CD4-positive, alpha-beta T cell treated with Interferon alpha-2 for 1 hour (primary cell): ENCODE measurements around the gene DOCK2.

Experiments used
- DNase-seq, 2 donors: peaks; one replicate each; pipeline ENCODE4 v3.0.0-alpha.2; 2020 to 2022

The DOCK2 gene

GRCh38 chr5:169874621-169875020, 237.5 kb downstream of the DOCK2 start:
- DNase-seq, result no peak

DNA sequence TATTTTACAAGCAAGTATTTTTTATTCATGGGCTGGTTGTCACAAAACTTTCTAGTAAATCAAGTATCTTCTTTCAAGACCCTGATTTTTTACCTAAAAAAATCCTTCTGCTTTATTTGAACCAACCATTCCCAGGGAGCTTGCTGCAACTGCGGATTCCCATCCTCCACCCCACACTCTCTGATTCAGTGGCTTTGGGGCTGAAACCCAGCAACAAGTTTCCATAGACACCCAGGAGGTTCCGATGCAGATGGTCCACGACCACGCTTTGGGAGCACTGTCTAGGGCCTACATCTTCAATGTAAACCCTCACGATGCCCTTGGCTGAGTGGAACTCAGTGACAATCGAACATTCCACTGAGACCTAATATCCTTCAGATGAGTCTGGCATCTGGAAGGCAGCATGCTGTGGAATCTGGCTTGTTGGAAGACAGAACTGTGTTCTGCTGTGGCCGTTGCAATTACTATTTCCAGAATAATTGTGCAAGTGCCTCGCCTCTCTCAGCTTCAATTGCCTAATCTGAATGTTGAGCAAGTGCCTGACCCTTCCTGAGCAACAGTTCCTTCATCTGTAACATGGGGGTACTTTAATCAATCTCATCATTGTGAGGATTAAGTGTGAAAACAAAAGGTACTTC, 238.1 kb downstream of the DOCK2 start:
- peak in 1 of 2 donors; percentile 9 for DNase-seq

GRCh38 chr5:169875731-169876130, 238.7 kb downstream of the DOCK2 start:
- DNase-seq, result no peak

DNA sequence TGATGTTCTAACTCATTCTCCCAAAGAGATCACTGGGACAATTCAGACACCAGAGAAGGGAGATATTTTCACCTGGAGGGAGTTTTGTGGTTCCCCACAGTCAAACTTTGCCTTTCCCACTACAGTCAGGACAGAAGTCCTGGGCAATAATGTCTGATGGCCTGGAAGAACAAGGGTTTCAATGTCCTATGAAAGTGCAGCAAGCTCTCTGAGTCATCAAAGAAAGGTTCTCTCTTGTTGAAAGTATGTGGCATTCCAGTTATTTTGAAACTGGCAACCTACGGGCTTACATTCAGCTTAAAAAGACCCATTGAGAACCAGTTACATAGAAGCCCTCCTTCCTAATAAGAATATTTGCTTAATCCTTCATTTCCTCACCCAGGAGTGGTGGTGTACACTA, 239.3 kb downstream of the DOCK2 start:
- no peak for DNase-seq

- no peak for DNase-seq
Observed at GRCh38 chr5:169880012-169880663, 243.1 kb downstream of the DOCK2 start.

DNA sequence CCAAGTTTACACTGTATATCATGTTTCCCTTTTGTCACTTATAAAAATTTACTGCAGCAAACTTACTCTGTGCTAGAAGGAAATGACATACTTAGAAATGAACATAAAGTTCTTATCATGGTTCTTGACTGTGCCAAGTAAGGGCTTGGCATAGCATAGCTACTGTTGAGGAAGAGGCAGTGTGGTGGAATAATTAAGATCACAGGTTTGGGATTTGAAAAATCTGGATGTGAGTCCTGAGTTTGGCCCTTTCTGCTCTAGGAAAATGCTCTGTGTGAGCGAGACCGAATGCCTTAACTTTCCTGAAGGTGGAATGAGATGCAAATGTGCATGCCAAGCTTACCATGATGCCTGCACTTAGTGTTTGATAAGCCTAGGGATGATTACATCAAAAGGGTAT, 243.7 kb downstream of the DOCK2 start:
- DNase-seq, result no peak

DNA sequence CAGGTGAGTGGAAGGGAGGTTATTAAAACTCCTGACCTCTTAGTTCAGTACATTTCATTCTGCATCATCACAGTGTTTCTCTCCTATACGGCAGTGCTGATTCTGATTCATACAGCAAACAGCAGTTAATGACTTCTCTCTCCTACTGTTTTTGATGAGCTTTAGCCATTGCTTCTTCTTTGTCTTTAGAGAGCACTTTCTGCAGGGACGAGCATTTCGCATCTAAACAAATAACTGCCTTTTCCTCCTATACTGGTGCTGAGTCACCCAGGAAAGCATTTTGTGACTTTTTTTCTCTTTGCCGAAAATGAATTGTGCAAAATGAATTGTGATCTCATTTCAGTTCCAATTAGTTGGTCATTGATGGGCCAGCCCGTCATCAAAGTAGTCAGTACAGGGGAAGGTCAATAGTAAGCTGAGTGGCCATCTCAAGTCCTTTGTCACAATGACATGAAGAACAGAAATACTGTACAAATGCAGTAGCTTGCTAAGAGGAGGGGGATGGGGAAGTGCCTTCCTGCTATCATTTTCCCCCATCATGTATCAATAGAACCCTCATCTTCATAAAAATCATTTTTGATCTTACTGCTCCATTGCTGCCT, 244.7 kb downstream of the DOCK2 start:
- no peak for DNase-seq

DNA sequence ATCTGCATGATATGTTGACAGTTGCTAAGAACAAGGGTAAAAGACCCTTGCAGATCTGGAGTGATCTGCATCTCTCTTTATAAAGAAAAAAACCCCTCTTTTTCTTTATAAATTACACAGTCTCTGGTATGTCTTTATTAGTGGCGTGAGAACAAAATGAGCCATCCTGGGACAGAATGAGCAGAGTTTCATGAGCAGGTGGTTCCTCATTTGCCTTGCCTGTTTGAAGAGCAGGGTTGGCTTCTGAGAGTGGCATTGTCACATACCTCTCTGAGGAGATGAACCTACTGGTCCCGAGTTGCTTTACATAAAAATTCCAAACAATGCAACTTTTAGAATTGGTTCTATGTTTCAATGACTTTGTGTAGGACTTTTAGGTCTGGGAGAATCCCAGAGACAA, 249.0 kb downstream of the DOCK2 start:
- DNase-seq, result no peak

DNA sequence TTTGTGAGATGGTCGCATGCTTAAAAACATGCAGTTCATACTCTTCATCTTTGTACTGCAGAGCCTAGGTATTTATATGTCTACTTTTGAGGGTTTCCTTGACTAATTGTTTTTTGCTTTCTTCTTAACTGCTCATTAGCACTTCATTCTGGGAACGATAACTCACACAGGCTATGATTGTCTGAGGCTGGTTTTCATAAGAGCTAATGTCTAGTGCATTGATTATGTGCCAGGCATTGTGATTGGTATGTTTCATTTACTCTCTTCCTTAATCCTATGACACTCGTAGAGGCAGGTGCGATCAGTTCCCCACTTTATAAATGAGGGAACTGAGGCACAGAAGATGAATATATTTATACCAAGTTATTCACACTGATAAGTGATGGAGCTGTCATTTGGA, 249.6 kb downstream of the DOCK2 start:
- no peak for DNase-seq

DNA sequence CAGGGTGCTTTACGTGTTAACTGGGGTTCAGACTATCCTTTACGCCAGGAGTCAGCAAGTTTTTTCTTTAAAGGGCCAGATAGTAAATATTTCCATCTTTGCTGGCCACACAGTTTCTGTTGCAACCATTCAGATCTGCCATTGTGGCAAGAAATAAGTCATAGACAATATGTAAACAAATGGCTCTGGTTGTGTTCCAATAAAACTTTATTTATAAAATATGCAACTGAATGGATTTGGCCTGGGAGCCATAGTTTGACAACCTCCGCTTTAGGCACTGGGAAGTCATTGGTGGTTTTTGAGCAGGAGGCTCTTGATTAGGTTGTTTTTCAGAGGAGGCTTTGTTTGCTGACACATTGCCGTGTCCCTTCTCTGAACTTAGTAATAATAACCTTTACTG, 252.5 kb downstream of the DOCK2 start:
- DNase-seq, result no peak

DNA sequence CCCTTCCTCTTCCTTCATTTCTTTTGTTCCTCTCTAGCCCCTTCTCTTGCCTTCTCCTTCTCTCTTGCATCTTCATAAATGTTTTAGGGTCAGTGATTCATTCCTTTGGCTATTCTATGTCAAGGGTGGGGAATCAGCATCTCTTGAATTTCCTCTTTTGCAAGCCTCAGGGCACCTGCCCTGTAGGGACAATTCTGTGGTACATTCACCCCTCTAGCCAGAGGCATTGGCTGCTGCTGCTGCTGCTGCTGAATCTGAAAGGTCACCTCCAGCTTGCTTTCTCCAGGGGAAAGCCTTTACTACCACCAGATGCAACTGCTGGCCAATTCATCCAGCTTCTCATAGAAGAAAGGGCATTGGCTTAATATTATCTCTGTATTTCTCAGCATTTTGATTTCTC, 255.9 kb downstream of the DOCK2 start:
- DNase-seq, result no peak

- DNase-seq, result no peak
Observed at GRCh38 chr5:169893571-169893970, 256.5 kb downstream of the DOCK2 start.

DNA sequence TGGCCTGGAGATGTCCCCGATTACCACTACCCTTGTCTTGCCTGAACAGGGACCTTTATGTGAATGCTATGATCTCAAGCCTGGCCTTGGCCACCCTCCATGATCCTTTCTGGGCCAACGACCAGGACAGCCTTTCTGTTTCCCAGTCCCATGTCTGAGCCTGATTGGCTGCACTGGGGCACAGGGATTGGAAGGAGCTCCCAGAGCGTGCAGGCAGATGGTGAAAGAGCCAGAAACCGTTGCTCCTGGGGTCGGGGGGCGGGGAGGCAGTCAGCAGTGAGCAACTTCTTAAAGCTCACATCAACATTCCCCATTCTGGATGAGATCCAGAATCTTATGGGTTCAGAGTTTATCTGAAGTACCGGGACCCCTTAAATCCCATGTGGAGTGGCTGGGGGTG, 258.9 kb downstream of the DOCK2 start:
- no peak for DNase-seq

- no peak for DNase-seq
Observed at GRCh38 chr5:169897481-169897880, 260.4 kb downstream of the DOCK2 start.

DNA sequence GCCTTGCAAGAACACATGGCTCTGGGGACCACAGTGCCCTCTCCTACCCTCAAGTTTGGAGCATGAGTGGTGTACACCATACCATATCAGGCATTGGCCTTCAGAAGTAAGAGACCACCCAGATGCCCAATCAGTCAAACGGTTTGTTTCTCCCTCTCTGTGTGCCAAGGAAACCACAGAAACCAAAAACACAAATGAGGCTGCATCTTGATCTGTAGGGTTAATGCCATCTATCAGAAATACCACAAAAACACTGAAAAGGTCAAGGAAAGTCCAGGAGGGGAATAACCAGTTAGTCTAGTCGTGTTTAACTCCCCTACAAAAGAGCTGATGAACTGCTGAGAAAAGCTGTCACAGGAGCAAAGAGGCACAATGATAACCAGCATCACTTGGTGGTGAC, 264.8 kb downstream of the DOCK2 start:
- no peak for DNase-seq

GRCh38 chr5:169904059-169904458, 267.0 kb downstream of the DOCK2 start:
- DNase-seq, result no peak

GRCh38 chr5:169904508-169904907, 267.4 kb downstream of the DOCK2 start:
- no peak for DNase-seq

DNA sequence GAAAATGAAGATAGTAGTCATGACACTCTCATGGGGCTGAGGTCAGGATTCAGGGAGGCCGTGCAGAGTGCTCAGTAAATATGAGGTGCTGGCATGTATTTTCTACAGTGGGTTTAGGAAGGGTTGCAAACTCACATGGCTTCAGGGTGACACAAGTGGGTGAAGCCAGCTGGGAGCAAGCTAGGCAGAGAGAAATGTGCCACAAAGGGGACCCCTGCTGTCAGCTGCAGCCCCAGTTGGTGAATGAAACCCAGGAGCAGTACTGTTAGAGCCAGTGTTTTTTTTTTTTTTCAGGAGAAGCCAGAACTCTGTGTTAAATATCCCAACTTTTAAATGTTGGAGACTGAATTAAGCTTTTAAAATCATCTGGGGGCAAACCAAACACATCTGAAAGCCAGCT, 267.9 kb downstream of the DOCK2 start:
- DNase-seq, result no peak

DNA sequence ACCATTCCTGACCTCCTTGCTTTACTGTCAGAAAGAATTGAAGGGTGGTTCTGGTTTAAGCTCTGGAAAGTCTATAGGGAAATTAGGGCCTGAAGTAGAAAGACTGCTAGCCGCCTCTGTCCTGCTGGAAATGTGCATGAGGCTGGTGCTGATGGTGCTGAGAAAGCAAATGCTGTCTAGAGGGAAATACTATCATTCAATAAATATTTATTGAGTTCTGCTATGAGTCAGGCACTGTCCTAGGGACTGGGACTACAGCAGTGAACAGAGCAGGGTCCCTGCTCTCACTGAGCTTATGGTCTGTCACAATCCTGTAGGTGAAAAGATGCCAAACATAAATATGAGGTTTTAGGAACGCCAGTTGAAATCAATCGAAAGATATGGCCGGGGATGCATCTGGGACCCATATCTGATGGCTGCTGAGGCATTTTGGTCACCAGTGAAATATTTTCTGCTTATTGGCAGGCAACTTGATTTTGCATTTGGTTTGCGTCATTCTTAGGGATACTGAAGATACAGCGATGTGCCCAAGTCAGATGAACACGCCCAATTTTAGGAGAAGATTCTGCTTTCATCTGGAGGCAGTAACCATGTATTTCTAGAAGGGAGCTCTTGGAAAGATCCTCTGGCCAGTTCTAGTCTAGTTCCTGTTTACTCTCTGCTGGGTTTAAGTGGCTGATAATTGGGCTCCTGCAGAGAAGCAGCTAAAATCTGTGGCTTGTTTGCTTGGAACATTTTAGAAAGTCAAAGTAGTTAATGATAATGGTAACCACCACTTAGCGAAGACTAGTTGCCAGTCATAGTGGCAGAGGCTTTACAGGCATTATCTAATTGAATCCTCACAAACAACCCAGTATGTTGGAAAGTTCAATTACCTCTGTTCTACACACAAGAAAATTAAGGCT, 269.9 kb downstream of the DOCK2 start:
- no peak for DNase-seq

DNA sequence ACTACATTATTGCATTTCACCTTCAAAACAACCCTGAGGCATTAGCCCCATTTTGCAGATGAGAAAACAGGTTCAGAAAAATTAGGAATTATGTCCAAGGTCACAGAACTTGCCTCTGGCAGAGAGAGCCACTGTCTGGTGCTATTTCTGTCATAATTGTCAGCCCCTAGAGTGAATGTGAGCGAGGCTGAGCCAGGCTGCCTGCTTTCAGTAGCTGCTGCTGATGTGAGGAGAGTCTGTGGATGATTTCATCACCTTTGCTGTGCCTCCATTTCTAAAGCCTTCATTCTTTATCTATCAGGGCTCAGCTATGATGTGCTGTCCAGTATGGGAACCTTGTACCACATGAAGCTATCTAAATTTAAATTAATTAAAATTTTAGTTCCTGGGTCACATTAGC, 271.8 kb downstream of the DOCK2 start:
- DNase-seq, result no peak

DNA sequence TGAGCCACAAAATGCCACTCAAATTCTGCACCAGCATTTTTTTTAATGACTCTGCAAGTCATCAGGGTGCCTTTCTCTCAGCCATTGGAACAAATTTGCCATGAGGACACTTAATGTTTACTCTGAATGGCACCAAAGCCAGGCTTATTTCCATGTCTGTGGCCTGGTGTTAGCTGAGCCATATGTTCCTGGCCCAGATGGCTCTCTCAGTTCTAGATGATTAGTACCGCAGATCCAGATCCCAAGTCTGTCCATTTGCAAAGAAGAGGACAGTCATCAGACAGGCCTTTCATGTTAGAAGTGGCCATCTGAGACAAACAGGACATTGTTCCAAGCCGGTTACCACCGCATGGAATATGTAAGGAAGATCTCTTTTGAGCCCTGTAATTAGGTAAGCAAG, 272.9 kb downstream of the DOCK2 start:
- no peak for DNase-seq

- no peak for DNase-seq
Observed at GRCh38 chr5:169910393-169910792, 273.3 kb downstream of the DOCK2 start.

- DNase-seq, result no peak
Observed at GRCh38 chr5:169911448-169912212, 274.6 kb downstream of the DOCK2 start.
